Stomach (tissue), 9 donors: ENCODE measurements around the gene MYBBP1A. TPM values are rescaled to one million over a fixed set of nuclear protein-coding genes. Genes with fewer than 3 reads are reported as not detected.
A peak's percentile ranks its signal among the peaks of the same experiment; 100 is the strongest.
"Not testable (repeated sequence)": the region's sequence is repeated elsewhere in the genome, so short reads cannot be mapped to it uniquely, and the experiment has no call there.

Experiments used
- DNase-seq, 2 donors: peaks; one replicate each; pipeline versions ENCODE4 v3.0.0 to v3.0.0-alpha.2; 2013 to 2019
- H3K27ac ChIP-seq, 5 donors: fragments of 200-600 bp in 4 of 5; sonication (generic) in 4 of 5; one replicate each; pipeline ENCODE4 v1.5.1; 2013 to 2019; ENCODE audit warnings: mild to moderate bottlenecking in 1 of 5, moderate library complexity in 1 of 5
- H3K27me3 ChIP-seq, 3 donors: fragments of 200-600 bp; sonication (generic); one replicate each; pipeline ENCODE4 v1.5.1; 2017 to 2019; ENCODE audit warnings: mixed run types in 1 of 3
- H3K36me3 ChIP-seq, 4 donors: fragments of 200-600 bp; sonication (generic); 1 replicate in 3 of 4; 2 replicates in 1 of 4; pipeline ENCODE4 v1.5.1; 2016 to 2019
- H3K4me1 ChIP-seq, 4 donors: fragments of 200-600 bp; sonication (generic); one replicate each; pipeline ENCODE4 v1.5.1; 2016 to 2019
- H3K4me3 ChIP-seq, 4 donors: fragments of 200-600 bp; sonication (generic) in 3 of 4; one replicate each; pipeline ENCODE4 v1.5.1; 2016 to 2019; ENCODE audit warnings: mild to moderate bottlenecking in 1 of 4
- H3K9me3 ChIP-seq, 4 donors: fragments of 200-600 bp; sonication (generic); one replicate each; pipeline ENCODE4 v1.5.1; 2016 to 2019
- EP300 ChIP-seq: sonication (generic); formaldehyde crosslinking; IDR thresholded peaks from one replicate; pipeline ENCODE4 v1.6.1; 2017; ENCODE audit warnings: antibody characterized with exemption
- POLR2A ChIP-seq, 4 donors: fragments of 450-650 bp; IDR thresholded peaks; one replicate each; pipeline ENCODE4 v1.6.1; 2016; ENCODE audit warnings: antibody characterized with exemption in 4 of 4, control low read depth in 2 of 4, mild to moderate bottlenecking in 1 of 4, moderate library complexity in 1 of 4
- POLR2AphosphoS5 ChIP-seq, 3 donors: sonication (generic); formaldehyde crosslinking; IDR thresholded peaks; one replicate each; pipeline ENCODE4 v1.6.1; 2016; ENCODE audit warnings: antibody characterized with exemption in 3 of 3
- WGBS, 5 donors: extraction: QIAGEN DNeasy Blood & Tissue Kit in 3 of 5; methylation state at CpG; one replicate each; pipeline versions ENCODE4 v1.1.5 to v1.1.7; 2013 to 2018; 5-methylcytosine and 5-hydroxymethylcytosine counted together
- intact Hi-C: fragments of 100-400 bp; cut with DNase I; formaldehyde crosslinking; loops from one replicate; pipeline ENCODE4 v1.15.1; 2023; ENCODE audit warnings: low total_unique reads
- polyA plus RNA-seq, 3 donors: library from polyadenylated mRNA; stranded (reverse); fragments of 200-250 nt; gene quantifications; one replicate each; pipeline ENCODE4 v1.2.3, GENCODE V29; 2013
- total RNA-seq, 5 donors: library from RNA; depleted of rRNA; stranded (reverse); fragments of >200 nt; gene quantifications; one replicate each; pipeline versions ENCODE4 v1.1.0 to v1.2.3, GENCODE V29; 2014 to 2016
- TF ChIP-seq, protein P1 (sequence below), 7 experiments: fragments of 450-650 bp in 4 of 7; fragments of 200-600 bp in 3 of 7; sonication (generic) in 3 of 7; IDR thresholded peaks; one replicate each; pipeline ENCODE4 v1.5.1; 2016 to 2019; ENCODE audit warnings: antibody characterized with exemption in 7 of 7, control low read depth in 2 of 7, mild to moderate bottlenecking in 1 of 7
- donor health status: healthy with polysubstance abuse.
- donor health status: Bipolar disorder and iron deficiency.
- donor health status: healthy.

MYBBP1A gene
- total and polyA plus RNA-seq, 8 donors, result 14.1 to 237 (median 44.5) TPM

DNA sequence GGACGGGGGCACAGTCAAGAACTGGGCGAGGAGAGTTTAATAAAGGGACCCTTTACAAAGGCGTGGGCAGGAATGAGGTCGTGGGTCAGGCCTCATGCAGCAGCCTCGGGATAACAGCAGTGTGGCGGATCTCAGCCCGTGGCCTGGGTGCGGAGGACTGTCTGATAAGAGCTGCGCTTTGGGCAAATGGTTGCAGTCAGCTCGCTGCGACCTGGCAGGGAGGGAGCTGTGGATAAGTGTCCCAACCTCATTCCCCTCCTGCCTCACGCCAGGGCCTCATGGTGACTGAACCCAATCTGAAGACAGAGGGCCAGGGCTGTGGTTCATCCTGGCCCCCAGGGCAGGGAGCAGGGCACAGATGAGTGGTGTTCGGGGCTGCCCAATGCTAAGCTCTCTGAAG, 42.8 kb upstream of the MYBBP1A start:
- Histone ChIP-seq H3K27ac (peak overlapping the region in 2 of 5 donors; percentile 68 to 76), H3K27me3 (peaks cover 0 to 18% (median 0%) of the 10 kb centered on the region in 3 donors), H3K36me3 (no peaks in the 10 kb centered on the region), H3K9me3 (no peaks in the 10 kb centered on the region), H3K4me1 (peaks cover 6 to 28% (median 16%) of the 10 kb centered on the region in 4 donors), H3K4me3 (no peak overlapping the region)
- peak in 1 of 2 donors; percentile 32 for DNase-seq
- TF ChIP-seq, protein P1, sequence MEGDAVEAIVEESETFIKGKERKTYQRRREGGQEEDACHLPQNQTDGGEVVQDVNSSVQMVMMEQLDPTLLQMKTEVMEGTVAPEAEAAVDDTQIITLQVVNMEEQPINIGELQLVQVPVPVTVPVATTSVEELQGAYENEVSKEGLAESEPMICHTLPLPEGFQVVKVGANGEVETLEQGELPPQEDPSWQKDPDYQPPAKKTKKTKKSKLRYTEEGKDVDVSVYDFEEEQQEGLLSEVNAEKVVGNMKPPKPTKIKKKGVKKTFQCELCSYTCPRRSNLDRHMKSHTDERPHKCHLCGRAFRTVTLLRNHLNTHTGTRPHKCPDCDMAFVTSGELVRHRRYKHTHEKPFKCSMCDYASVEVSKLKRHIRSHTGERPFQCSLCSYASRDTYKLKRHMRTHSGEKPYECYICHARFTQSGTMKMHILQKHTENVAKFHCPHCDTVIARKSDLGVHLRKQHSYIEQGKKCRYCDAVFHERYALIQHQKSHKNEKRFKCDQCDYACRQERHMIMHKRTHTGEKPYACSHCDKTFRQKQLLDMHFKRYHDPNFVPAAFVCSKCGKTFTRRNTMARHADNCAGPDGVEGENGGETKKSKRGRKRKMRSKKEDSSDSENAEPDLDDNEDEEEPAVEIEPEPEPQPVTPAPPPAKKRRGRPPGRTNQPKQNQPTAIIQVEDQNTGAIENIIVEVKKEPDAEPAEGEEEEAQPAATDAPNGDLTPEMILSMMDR (IDR thresholded peaks at IDR 0.05), result no peak
- no peak for TF ChIP-seq EP300
- TF ChIP-seq POLR2A (IDR thresholded peaks at IDR 0.05), result no peak
- TF ChIP-seq POLR2AphosphoS5 (IDR thresholded peaks at IDR 0.05), result no peak
- 36 to 62% (median 40%) methylated on average over 12 to 13 of the region's 13 CpGs for WGBS, 5 donors
- intact Hi-C loops, result no loop called here

DNA sequence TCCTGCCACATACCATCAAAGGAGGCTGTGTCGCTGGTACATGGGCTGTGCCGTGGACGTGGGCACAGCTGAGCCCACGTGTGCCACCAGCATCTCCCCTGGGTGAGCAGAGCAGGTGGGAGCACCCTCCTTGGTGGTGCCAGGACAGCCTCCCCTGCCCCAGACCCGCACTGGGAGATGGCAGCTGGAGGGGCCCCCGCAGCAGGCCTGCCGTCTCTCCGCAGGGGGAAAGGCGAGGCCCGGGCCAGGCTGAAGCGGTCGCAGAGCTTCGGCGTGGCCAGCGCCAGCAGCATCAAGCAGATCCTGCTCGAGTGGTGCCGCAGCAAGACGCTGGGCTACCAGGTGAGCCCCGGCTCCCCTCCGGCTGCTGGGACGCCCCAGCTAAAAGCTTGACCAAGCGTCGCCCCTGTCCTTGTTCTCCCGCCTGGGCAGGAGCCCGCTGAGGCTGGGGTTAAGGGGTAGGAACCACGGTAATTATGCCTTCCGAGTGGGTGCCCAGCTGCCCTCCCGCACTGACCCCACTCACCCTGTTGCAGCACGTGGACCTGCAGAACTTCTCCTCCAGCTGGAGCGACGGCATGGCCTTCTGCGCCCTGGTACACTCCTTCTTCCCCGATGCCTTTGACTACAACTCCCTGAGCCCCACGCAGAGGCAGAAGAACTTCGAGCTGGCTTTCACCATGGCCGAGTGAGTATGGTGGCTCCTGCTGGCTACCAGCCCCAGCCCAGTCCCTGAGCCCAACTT, 41.6 kb upstream of the MYBBP1A start:
- intact Hi-C loops, result no loop called here
- no peak for TF ChIP-seq EP300
- Histone ChIP-seq H3K27ac (no peak overlapping the region), H3K9me3 (no peaks in the 10 kb centered on the region), H3K36me3 (no peaks in the 10 kb centered on the region), H3K4me3 (no peak overlapping the region), H3K4me1 (peaks cover 6 to 28% (median 16%) of the 10 kb centered on the region in 4 donors), H3K27me3 (peaks cover 0 to 19% (median 0%) of the 10 kb centered on the region in 3 donors)
- 92 to 96% (median 95%) methylated on average over 29 to 36 of the region's 36 CpGs for WGBS, 5 donors
- DNase-seq, result no peak

DNA sequence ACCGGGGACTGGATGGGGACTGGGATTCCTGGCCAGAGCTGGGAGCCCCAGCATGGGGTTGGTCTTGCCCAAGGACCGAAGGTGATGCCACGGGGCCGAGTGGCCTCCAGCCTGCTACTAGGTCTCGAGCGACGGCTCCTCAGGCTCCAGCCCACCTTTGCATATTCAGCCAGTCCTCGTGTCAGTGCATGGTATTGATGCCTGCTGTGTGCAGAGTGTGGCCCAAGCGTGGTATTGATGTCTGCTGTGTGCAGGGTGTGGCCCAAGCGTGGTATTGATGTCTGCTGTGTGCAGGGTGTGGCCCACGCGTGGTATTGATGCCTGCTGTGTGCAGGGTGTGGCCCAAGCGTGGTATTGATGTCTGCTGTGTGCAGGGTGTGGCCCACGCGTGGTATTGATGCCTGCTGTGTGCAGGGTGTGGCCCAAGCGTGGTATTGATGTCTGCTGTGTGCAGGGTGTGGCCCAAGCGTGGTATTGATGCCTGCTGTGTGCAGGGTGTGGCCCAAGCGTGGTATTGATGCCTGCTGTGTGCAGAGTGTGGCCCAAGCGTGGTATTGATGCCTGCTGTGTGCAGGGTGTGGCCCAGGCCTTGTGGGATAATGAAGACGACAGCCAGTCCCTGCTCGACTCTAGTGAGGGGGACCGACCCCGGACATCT, 40.6 kb upstream of the MYBBP1A start:
- H3K9me3 ChIP-seq, intact Hi-C loops, H3K4me3 ChIP-seq, H3K36me3 ChIP-seq, H3K27ac ChIP-seq, DNase-seq: not testable (repeated sequence)
- WGBS, 5 donors, result 89 to 92% (median 91%) methylated on average over 17 to 23 of the region's 23 CpGs
- H3K4me1 ChIP-seq, result peaks cover 6 to 28% (median 16%) of the 10 kb centered on the region in 4 donors
- H3K27me3 ChIP-seq, result peaks cover 0 to 29% (median 0%) of the 10 kb centered on the region in 3 donors

DNA sequence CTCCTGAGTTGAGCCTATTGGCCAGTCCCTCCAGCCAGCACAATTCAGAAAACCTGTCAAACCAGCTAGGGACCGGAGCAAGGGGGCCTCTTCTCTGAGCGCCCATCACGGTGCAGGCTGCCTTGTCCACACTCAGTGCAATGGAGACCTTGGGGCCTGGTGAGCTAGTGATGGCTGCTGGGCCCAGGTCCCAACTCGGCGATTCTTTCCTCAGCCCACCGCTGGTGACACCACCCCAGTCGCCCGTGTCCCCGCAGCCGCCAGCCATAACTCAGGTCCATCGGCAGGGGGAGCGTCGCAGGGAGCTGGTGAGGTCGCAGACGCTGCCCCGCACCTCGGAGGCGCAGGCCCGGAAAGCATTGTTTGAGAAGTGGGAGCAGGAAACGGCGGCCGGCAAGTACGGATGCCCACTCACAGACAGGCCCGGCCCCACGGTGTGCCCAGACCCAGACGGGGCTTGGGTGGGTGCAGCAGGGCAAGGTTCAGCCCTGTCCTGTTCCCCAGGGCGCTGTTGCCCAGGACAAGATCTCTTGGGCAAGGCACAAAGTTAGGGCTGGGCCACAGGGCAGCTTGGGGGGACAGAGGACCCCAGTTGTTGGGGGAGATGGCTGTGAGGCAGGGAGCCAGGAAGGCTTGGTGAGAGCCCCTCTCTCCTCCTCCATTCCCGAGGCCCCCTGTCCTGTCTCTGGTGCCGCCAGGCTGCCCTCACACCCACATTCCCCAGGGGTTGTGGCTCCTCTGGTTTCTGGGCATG, 39.9 kb upstream of the MYBBP1A start:
- no peaks in the 10 kb centered on the region for H3K9me3 ChIP-seq
- no peaks in the 10 kb centered on the region for H3K36me3 ChIP-seq
- DNase-seq, result peak; percentile 67 to 81
- peak overlapping the region in 3 of 4 donors; percentile 3 to 15 (median 4) for H3K4me3 ChIP-seq
- TF ChIP-seq, protein P1 (IDR thresholded peaks at IDR 0.05), result peak in 5 of 7 experiments; percentile 36 to 65 (median 45)
- no peak for TF ChIP-seq POLR2A (IDR thresholded peaks at IDR 0.05)
- WGBS, 5 donors, result 17 to 36% (median 29%) methylated on average over 23 to 29 of the region's 29 CpGs
- intact Hi-C loops, result no loop called here
- no peak overlapping the region for H3K27ac ChIP-seq
- peaks cover 0 to 25% (median 0%) of the 10 kb centered on the region in 3 donors for H3K27me3 ChIP-seq
- peaks cover 6 to 28% (median 16%) of the 10 kb centered on the region in 4 donors for H3K4me1 ChIP-seq

DNA sequence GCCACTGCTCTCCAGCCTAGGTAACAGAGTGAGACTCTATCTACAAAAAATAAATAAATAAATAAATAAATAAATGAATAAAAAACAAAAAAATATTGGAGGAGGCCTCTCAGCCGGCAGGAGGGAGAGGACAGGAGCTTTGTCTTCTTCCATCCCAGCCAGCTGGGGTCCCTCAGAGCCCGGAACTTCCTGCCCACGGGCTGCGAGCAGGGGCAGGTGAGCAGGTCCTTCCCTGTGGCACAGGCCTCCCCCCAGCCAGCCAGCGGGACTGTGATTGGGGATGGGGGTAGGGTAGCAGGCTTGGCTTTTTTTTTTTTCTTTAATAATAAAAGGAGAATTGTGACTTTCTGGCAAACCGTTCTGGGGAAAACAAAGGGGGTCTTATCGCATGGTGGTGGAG, 39.2 kb upstream of the MYBBP1A start:
- TF ChIP-seq POLR2A (IDR thresholded peaks at IDR 0.05) (no peak), POLR2AphosphoS5 (IDR thresholded peaks at IDR 0.05) (no peak), EP300 (no peak)
- TF ChIP-seq, protein P1 (IDR thresholded peaks at IDR 0.05), result no peak
- DNase-seq, result no peak
- Histone ChIP-seq H3K4me3 (no peak overlapping the region), H3K4me1 (peaks cover 6 to 23% (median 14%) of the 10 kb centered on the region in 4 donors), H3K9me3 (no peaks in the 10 kb centered on the region), H3K27me3 (peaks cover 0 to 18% (median 0%) of the 10 kb centered on the region in 3 donors), H3K27ac (no peak overlapping the region), H3K36me3 (no peaks in the 10 kb centered on the region)
- WGBS, 5 donors, result 73 to 90% (median 76%) methylated on average over 7 of the region's 7 CpGs
- intact Hi-C loops, result no loop called here
